ENCODE data around the gene CLEC3B.

GRCh38 chr3:45055411-45056143, 29.5 kb downstream of the CLEC3B start:
- TF ChIP-seq, protein P1, sequence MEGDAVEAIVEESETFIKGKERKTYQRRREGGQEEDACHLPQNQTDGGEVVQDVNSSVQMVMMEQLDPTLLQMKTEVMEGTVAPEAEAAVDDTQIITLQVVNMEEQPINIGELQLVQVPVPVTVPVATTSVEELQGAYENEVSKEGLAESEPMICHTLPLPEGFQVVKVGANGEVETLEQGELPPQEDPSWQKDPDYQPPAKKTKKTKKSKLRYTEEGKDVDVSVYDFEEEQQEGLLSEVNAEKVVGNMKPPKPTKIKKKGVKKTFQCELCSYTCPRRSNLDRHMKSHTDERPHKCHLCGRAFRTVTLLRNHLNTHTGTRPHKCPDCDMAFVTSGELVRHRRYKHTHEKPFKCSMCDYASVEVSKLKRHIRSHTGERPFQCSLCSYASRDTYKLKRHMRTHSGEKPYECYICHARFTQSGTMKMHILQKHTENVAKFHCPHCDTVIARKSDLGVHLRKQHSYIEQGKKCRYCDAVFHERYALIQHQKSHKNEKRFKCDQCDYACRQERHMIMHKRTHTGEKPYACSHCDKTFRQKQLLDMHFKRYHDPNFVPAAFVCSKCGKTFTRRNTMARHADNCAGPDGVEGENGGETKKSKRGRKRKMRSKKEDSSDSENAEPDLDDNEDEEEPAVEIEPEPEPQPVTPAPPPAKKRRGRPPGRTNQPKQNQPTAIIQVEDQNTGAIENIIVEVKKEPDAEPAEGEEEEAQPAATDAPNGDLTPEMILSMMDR (IDR thresholded peaks at IDR 0.05), result no peak
- no peak for TF ChIP-seq POLR2A (IDR thresholded peaks at IDR 0.05)
- no peak for TF ChIP-seq POLR2AphosphoS5 (IDR thresholded peaks at IDR 0.05)

All from breast epithelium (tissue), 3 donors.